SU-DHL-6 (cell line): ENCODE data around the gene DNAJC27.

Source experiments
- H2AFZ ChIP-seq: fragments of 200-600 bp; sonication (generic); 2 replicates; pipeline ENCODE4 v1.6.1; 2014; ENCODE audit warnings: low read depth, mild to moderate bottlenecking, moderate library complexity, mixed read lengths, antibody characterized with exemption, low read length; ENCODE audit not compliant: severe bottlenecking
- H3F3A ChIP-seq: fragments of 200-600 bp; shearing (Covaris generic); 2 replicates; pipeline ENCODE4 v1.6.0; 2016; ENCODE audit warnings: antibody characterized with exemption, mild to moderate bottlenecking; ENCODE audit not compliant: insufficient read depth
- H3K27ac ChIP-seq: fragments of 200-600 bp; sonication (generic); 2 replicates; pipeline ENCODE4 v1.5.1; 2016; ENCODE audit warnings: low read depth, mild to moderate bottlenecking, low read length, moderate library complexity, mixed read lengths
- H3K27me3 ChIP-seq: fragments of 200-600 bp; sonication (generic), shearing (Covaris generic); 2 replicates; pipeline ENCODE4 v1.6.0; 2014; ENCODE audit warnings: mild to moderate bottlenecking, low read length
- H3K36me3 ChIP-seq: fragments of 200-600 bp; sonication (generic); 2 replicates; pipeline ENCODE4 v1.6.1; 2014; ENCODE audit warnings: mild to moderate bottlenecking, low read length, mixed read lengths
- H3K4me2 ChIP-seq: fragments of 300-600, 200-600 bp; shearing (Covaris generic), sonication (generic); 2 replicates; pipeline ENCODE4 v1.6.0; 2014; ENCODE audit warnings: low read length, low read depth, mild to moderate bottlenecking; ENCODE audit not compliant: poor library complexity, severe bottlenecking
- H3K4me3 ChIP-seq: fragments of 200-600 bp; sonication (generic); 2 replicates; pipeline ENCODE4 v1.5.1; 2014; ENCODE audit warnings: antibody characterized with exemption, low read length, mild to moderate bottlenecking, mixed read lengths; ENCODE audit not compliant: insufficient read depth, poor library complexity, severe bottlenecking
- H3K79me2 ChIP-seq: fragments of 200-600 bp; sonication (generic); 2 replicates; pipeline ENCODE4 v1.6.1; 2014; ENCODE audit warnings: mild to moderate bottlenecking, low read length, moderate library complexity; ENCODE audit not compliant: insufficient read depth
- H3K9ac ChIP-seq: fragments of 200-600 bp; sonication (generic); 2 replicates; pipeline ENCODE4 v1.7.0; 2014; ENCODE audit warnings: mild to moderate bottlenecking, low read length
- H3K9me2 ChIP-seq: fragments of 200-600 bp; sonication (generic); replicated peaks from 2 replicates; pipeline ENCODE4 v1.6.1; 2014; ENCODE audit warnings: low read length; ENCODE audit not compliant: insufficient read depth
- H3K9me3 ChIP-seq: fragments of 200-600 bp; sonication (generic); 2 replicates; pipeline ENCODE4 v1.6.1; 2014; ENCODE audit warnings: low read length, mixed read lengths; ENCODE audit not compliant: insufficient read depth
- H4K20me1 ChIP-seq: fragments of 200-600 bp; sonication (generic); 2 replicates; pipeline ENCODE4 v1.6.1; 2014; ENCODE audit warnings: low read depth, mild to moderate bottlenecking, antibody characterized with exemption, low read length, moderate library complexity, mixed read lengths
- CTCF ChIP-seq: fragments of 200-600 bp; sonication (generic); IDR thresholded peaks from one replicate; pipeline ENCODE4 v1.5.1; 2017; ENCODE audit warnings: antibody characterized with exemption, mild to moderate bottlenecking, low read length, moderate library complexity; ENCODE audit not compliant: insufficient read depth, poor library complexity, severe bottlenecking
- EZH2phosphoT487 ChIP-seq: fragments of 200-600 bp; sonication (generic), shearing (Covaris generic); conservative IDR thresholded peaks from 2 replicates; pipeline ENCODE4 v1.6.1; 2018; ENCODE audit warnings: mild to moderate bottlenecking, antibody characterized with exemption, low read length, moderate library complexity, mixed read lengths

Gene DNAJC27

GRCh38 chr2:24977631-24978030, 5.9 kb upstream of the DNAJC27 start:
- Histone ChIP-seq H3K9ac (no peak overlapping the region), H3K4me2 (no peak overlapping the region), H3K27ac (no peak overlapping the region), H3K36me3 (no peaks in the 10 kb centered on the region), H3K4me3 (no peak overlapping the region), H3K9me2 (no peaks in the 10 kb centered on the region), H4K20me1 (no peaks in the 10 kb centered on the region), H3K9me3 (no peaks in the 10 kb centered on the region), H3K79me2 (no peaks in the 10 kb centered on the region), H3K27me3 (no peaks in the 10 kb centered on the region), H3F3A (peaks cover 5% of the 10 kb centered on the region; the same call in 1 of the 2 replicates), H2AFZ (no peak overlapping the region)
- TF ChIP-seq EZH2phosphoT487 (no peak), CTCF (no peak)

- Histone ChIP-seq H2AFZ (no peak overlapping the region), H3K4me3 (no peak overlapping the region), H3K36me3 (no peaks in the 10 kb centered on the region), H3K27ac (no peak overlapping the region), H4K20me1 (no peaks in the 10 kb centered on the region), H3F3A (peaks cover 10% of the 10 kb centered on the region; the same call in 1 of the 2 replicates), H3K27me3 (no peaks in the 10 kb centered on the region), H3K9me2 (no peaks in the 10 kb centered on the region), H3K4me2 (no peak overlapping the region), H3K9ac (no peak overlapping the region), H3K9me3 (no peaks in the 10 kb centered on the region), H3K79me2 (peaks cover 7% of the 10 kb centered on the region)
- TF ChIP-seq CTCF (no peak), EZH2phosphoT487 (no peak)
Observed at GRCh38 chr2:24973812-24974211, 2.1 kb upstream of the DNAJC27 start.

GRCh38 chr2:24972315-24972961, 683 bp upstream of the DNAJC27 start:
- H3K79me2 ChIP-seq: peaks cover 7% of the 10 kb centered on the region
- no peaks in the 10 kb centered on the region for H3K9me3 ChIP-seq
- H3K9me2 ChIP-seq: no peaks in the 10 kb centered on the region
- H3K4me2 ChIP-seq: peak overlapping the region; percentile 94
- H3K27ac ChIP-seq: peak overlapping the region; percentile 86
- H3K27me3 ChIP-seq: no peaks in the 10 kb centered on the region
- no peaks in the 10 kb centered on the region for H4K20me1 ChIP-seq
- peak overlapping the region; percentile 90 for H3K9ac ChIP-seq
- TF ChIP-seq EZH2phosphoT487: no peak
- no peak for TF ChIP-seq CTCF
- peak overlapping the region; percentile 98 for H2AFZ ChIP-seq
- H3K36me3 ChIP-seq: no peaks in the 10 kb centered on the region
- H3F3A ChIP-seq: peaks cover 10% of the 10 kb centered on the region; the same call in 1 of the 2 replicates
- H3K4me3 ChIP-seq: peak overlapping the region; percentile 96
